ENCODE results near the gene ANAPC4.
A peak's percentile ranks its signal among the peaks of the same experiment; 100 is the strongest.

The ANAPC4 gene

GRCh38 chr4:25421816-25422525 lies 44.9 kb downstream of the ANAPC4 start:
- no peaks in the 10 kb centered on the region for H3K36me3 Mint-ChIP-seq (ENCODE audit: low read depth)
- H3K27me3 Mint-ChIP-seq (ENCODE audit: low read depth, poor library complexity), result no peaks in the 10 kb centered on the region
- no peak overlapping the region for H3K27ac Mint-ChIP-seq
- no peak overlapping the region for H3K4me3 Mint-ChIP-seq
- no peaks in the 10 kb centered on the region for H3K4me1 Mint-ChIP-seq
- TF ChIP-seq, protein P1, sequence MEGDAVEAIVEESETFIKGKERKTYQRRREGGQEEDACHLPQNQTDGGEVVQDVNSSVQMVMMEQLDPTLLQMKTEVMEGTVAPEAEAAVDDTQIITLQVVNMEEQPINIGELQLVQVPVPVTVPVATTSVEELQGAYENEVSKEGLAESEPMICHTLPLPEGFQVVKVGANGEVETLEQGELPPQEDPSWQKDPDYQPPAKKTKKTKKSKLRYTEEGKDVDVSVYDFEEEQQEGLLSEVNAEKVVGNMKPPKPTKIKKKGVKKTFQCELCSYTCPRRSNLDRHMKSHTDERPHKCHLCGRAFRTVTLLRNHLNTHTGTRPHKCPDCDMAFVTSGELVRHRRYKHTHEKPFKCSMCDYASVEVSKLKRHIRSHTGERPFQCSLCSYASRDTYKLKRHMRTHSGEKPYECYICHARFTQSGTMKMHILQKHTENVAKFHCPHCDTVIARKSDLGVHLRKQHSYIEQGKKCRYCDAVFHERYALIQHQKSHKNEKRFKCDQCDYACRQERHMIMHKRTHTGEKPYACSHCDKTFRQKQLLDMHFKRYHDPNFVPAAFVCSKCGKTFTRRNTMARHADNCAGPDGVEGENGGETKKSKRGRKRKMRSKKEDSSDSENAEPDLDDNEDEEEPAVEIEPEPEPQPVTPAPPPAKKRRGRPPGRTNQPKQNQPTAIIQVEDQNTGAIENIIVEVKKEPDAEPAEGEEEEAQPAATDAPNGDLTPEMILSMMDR (IDR thresholded peaks at IDR 0.05), result no peak
- H3K9me3 Mint-ChIP-seq, result no peaks in the 10 kb centered on the region
- DNase-seq, result no peak

- no peaks in the 10 kb centered on the region for H3K9me3 Mint-ChIP-seq
These were observed 46.5 kb downstream of the ANAPC4 start for GRCh38 chr4:25423548-25423947.

DNA sequence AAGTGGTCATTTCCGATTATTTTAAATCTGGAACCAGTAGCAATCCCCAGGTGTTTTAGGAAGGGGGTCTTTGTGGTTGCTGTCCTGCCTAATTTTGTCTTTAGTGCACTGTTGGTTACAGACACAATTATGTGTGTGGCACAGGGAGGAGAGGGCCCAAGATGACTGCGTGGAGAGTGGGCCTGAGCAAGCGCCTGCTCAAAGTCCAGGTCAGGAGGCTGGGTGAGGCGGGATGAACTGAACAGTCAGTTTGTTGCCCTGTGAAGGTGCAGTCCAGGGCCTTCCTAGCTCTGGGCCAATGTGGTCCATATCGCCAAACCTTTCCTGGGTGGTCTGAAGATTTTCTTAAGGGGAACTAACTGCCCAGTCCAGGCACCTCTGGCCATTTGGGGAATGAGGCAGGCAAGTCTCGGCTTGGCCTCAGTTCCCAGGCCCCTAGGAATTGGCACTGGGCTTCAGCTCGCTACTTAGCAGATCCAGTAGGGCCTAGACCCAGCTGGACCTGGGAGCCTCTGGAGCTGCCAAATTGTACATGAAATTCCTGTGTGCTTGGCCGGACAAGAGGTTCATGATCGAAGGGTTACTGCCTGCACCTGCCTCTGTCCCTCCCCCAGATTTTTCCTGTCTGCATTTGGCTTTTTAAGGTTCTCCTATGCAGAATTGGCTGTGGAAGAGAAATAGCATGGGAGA lies 47.6 kb downstream of the ANAPC4 start:
- Mint-ChIP-seq H3K27me3 (ENCODE audit: low read depth, poor library complexity) (peaks cover 11% of the 10 kb centered on the region), H3K4me3 (no peak overlapping the region), H3K27ac (no peak overlapping the region), H3K4me1 (no peaks in the 10 kb centered on the region), H3K9me3 (no peaks in the 10 kb centered on the region), H3K36me3 (ENCODE audit: low read depth) (no peaks in the 10 kb centered on the region)
- DNase-seq, result no peak
- TF ChIP-seq, protein P1 (IDR thresholded peaks at IDR 0.05), result no peak

More at GRCh38 chr4:25423548-25423947, 46.5 kb downstream of the ANAPC4 start:
- Mint-ChIP-seq H3K4me1 (no peaks in the 10 kb centered on the region), H3K36me3 (ENCODE audit: low read depth) (no peaks in the 10 kb centered on the region), H3K27me3 (ENCODE audit: low read depth, poor library complexity) (peaks cover 8% of the 10 kb centered on the region), H3K27ac (peak overlapping the region; percentile 91), H3K4me3 (no peak overlapping the region)
- DNase-seq, result no peak
- TF ChIP-seq, protein P1 (IDR thresholded peaks at IDR 0.05), result no peak

DNA sequence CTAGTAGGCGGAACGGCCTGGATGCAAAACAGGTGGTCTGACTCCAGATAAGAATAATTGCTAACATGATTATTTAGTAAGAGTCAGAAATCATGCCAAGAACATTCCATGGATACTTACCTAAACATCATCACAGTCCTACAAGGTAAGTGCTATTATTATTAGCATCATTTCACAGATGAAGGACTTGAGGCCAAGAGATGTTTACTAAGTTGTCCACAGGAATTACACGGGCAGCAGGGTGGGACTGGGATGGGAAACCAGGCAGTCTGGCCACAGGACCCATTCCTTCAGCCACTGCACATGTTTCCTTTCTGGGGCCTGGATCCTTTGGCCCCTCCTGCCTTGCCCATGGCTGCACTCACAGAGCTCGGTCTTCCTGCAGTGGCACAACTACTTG lies 48.3 kb downstream of the ANAPC4 start:
- Mint-ChIP-seq H3K27me3 (ENCODE audit: low read depth, poor library complexity) (peaks cover 11% of the 10 kb centered on the region), H3K9me3 (no peaks in the 10 kb centered on the region), H3K4me3 (no peak overlapping the region), H3K27ac (no peak overlapping the region), H3K36me3 (ENCODE audit: low read depth) (no peaks in the 10 kb centered on the region), H3K4me1 (no peaks in the 10 kb centered on the region)
- TF ChIP-seq, protein P1 (IDR thresholded peaks at IDR 0.05), result no peak
- no peak for DNase-seq

DNA sequence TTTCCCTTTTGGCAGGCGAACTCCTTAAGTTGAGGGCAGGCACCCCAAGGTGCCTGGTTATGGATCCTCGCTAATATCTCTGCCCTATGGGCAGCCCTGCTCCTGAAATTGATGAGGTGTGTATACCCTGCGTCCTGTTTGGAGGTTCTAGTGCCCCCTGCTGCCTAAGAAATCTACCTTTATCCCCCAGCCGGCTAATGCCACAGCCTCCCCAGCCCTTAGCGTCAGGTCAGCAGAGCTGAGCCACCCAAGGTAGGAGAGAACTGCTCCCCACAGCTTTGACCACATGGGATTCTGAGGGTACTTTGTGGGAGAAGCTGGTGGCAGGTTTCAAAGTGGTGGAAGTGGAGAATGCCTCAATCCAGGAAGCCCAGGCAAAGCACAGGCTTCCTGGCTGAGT lies 50.8 kb downstream of the ANAPC4 start:
- TF ChIP-seq, protein P1 (IDR thresholded peaks at IDR 0.05), result no peak
- Mint-ChIP-seq H3K27me3 (ENCODE audit: low read depth, poor library complexity) (peaks cover 11% of the 10 kb centered on the region), H3K4me1 (no peaks in the 10 kb centered on the region), H3K4me3 (no peak overlapping the region), H3K36me3 (ENCODE audit: low read depth) (no peaks in the 10 kb centered on the region), H3K27ac (no peak overlapping the region), H3K9me3 (no peaks in the 10 kb centered on the region)
- no peak for DNase-seq
